Measurements from ENCODE around the gene CLUH.

CLUH gene, protein sequence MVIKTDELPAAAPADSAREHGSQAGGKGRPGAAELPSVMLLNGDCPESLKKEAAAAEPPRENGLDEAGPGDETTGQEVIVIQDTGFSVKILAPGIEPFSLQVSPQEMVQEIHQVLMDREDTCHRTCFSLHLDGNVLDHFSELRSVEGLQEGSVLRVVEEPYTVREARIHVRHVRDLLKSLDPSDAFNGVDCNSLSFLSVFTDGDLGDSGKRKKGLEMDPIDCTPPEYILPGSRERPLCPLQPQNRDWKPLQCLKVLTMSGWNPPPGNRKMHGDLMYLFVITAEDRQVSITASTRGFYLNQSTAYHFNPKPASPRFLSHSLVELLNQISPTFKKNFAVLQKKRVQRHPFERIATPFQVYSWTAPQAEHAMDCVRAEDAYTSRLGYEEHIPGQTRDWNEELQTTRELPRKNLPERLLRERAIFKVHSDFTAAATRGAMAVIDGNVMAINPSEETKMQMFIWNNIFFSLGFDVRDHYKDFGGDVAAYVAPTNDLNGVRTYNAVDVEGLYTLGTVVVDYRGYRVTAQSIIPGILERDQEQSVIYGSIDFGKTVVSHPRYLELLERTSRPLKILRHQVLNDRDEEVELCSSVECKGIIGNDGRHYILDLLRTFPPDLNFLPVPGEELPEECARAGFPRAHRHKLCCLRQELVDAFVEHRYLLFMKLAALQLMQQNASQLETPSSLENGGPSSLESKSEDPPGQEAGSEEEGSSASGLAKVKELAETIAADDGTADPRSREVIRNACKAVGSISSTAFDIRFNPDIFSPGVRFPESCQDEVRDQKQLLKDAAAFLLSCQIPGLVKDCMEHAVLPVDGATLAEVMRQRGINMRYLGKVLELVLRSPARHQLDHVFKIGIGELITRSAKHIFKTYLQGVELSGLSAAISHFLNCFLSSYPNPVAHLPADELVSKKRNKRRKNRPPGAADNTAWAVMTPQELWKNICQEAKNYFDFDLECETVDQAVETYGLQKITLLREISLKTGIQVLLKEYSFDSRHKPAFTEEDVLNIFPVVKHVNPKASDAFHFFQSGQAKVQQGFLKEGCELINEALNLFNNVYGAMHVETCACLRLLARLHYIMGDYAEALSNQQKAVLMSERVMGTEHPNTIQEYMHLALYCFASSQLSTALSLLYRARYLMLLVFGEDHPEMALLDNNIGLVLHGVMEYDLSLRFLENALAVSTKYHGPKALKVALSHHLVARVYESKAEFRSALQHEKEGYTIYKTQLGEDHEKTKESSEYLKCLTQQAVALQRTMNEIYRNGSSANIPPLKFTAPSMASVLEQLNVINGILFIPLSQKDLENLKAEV (N-terminal part only)

GRCh38 chr17:2711608-2712299, at the start of gene CLUH:
TSS of gene CLUH (minus strand) at chr17:2711764. CDS start at chr17:2711661, 103 bp downstream.
- DNase-seq (ENCODE audit: low spot score) = peak; percentile 92

DNA sequence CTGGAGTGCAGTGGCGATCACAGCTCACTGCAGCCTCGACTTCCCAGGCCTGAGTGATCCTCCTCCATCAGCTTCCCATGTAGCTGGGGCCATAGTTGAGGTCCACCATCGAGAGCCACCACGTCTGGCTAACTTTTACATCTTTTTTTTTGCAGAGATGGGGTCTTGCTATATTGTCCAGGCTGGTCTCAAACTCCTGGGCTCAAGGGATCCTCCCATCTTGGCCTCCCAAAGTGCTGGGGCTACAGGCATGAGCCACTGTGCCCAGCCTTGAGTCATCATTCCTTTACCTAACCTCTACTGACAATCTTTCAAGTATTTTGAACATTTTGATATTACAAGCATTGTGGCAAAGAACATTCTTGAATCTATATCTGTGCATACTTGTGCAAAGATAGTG, 47.3 kb upstream of the CLUH start:
- DNase-seq (ENCODE audit: low spot score) = no peak

DNA sequence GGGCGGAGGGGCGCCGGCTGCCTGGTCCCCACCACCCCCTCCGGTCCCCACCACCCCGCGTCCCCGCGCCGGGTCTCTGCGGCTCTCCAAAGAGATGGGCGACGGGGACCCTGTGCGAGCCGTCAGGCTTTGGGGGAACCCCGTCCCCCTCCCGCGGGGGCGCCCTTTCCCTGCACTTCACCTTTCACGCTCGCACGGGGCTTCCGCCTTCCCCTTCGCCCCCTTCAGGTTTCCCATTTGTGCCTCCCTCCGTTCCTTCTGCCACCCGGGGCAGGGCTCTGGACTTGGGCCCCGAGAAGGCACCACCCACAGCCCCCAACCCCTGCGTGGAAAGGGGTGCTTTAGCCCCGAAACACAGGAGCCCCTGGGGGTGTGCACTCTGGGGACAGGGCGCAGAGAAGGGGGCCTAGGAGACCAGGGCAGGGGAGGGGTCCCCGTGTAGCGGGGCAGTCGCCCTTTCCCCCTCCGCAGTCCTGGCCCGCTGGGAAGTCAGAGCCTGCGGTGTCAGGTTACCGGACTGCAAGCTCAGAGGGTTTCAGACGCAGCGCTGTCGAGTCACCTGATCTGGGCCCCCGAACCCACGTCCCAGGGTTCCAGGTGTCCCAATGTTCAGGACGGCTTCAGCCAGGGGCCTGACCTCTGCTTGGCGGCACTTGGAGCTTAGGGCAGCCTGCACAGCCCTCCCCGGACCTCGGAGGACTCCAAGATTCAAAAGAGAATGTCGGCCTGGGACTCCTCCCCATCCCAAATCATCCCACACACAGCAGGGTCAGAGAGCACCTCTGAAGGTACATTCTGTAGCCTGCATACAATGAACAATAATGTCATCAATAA, 44.5 kb upstream of the CLUH start:
- peak; percentile 84 for DNase-seq (ENCODE audit: low spot score)

GRCh38 chr17:2751491-2751890, 39.9 kb upstream of the CLUH start:
- DNase-seq (ENCODE audit: low spot score) = no peak

GRCh38 chr17:2750721-2751120, 39.2 kb upstream of the CLUH start:
- no peak for DNase-seq (ENCODE audit: low spot score)

- peak; percentile 95 for DNase-seq (ENCODE audit: low spot score)
Observed at GRCh38 chr17:2749784-2750181, 38.2 kb upstream of the CLUH start.

- no peak for DNase-seq (ENCODE audit: low spot score)
Observed at GRCh38 chr17:2749058-2749783, 37.7 kb upstream of the CLUH start, which contains the start of gene CCDC92B. TSS of gene CCDC92B (minus strand) at chr17:2749652. CDS start at chr17:2735145, 14,507 bp downstream.

- no peak for DNase-seq (ENCODE audit: low spot score)
Observed at GRCh38 chr17:2745317-2746037, 33.9 kb upstream of the CLUH start.

GRCh38 chr17:2737693-2738092, 26.1 kb upstream of the CLUH start:
- no peak for DNase-seq (ENCODE audit: low spot score)

DNA sequence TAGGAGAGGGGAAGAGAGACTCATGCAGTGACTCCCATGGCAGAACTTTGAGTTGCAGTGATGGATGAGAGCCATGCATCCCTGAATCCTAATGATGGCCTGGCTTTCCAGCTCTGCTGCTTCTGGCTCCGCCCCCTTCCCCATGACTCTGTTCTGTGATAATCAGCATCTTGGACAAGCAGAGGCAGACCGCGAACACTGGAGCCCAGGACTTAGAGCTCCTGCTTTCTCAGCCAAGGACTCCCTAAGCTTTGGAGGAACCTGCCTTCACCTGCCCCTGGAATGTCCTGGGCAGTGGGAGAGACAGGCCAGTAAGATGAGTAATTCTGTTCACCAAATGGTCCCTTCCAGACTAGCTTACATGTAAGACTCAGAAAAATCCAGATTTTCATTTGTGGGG, 25.4 kb upstream of the CLUH start:
- DNase-seq (ENCODE audit: low spot score) = no peak

DNA sequence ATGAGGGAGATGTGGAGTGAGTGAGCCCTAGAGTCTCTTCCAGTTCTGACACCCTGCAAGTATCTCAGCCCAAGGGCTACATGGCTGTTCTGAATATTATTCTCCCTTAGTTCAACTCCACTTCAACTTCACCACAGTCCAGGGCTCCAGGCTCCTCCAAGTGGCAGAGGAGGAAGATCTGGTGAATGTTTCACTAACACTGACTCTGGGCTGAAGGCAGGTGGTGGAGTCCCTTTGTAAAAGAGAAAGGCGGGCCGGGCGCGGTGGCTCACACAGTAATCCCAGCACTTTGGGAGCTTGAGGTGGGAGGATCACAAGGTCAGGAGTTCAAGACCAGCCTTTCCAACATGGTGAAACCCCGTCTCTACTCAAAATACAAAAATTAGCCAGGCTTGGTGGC, 24.3 kb upstream of the CLUH start:
- DNase-seq (ENCODE audit: low spot score) = no peak

DNA sequence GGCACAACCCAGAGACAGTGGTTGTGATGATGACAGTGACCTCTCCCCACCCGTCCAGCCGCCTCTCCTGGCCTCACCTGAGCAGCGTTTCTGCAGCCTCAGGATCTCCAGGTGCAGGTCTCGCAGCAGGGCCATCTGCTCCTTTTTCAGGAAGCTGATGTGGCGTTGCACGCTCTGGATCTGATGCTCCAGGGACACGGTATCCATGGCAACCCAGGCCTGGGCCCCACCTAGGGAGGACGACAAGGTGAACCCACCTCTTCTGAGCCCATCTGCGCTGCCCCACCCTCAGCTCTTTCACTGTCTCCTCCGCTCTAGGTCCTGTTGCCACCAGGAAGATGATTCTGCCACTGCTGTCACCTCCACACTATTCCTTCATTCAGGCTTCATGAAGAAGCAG, 23.4 kb upstream of the CLUH start:
- DNase-seq (ENCODE audit: low spot score) = no peak

DNA sequence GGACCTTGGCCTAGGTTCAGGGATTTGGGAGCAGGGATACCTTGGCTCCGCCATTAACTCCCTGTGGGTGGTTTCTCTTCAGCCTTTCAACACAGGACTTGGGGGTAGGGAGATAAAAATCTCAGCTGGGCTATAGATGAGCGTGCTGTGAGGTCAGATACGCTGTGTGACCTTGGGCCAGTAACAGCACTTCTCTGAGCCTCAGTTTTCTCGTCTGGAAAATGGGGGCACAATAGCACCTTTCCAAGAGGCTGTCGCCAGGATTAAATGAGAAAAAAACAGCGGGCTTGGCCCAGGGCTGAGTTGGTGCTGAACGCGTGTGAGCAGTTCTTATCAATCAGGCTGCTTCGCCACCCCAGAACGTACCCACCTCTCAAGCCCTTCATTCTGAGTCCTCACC, 20.2 kb upstream of the CLUH start:
- DNase-seq (ENCODE audit: low spot score) = no peak

GRCh38 chr17:2730764-2731353, 19.3 kb upstream of the CLUH start:
- no peak for DNase-seq (ENCODE audit: low spot score)

- DNase-seq (ENCODE audit: low spot score) = peak; percentile 86
Observed at GRCh38 chr17:2724784-2725164, 13.2 kb upstream of the CLUH start.

GRCh38 chr17:2723997-2724783, 12.6 kb upstream of the CLUH start:
- DNase-seq (ENCODE audit: low spot score) = peak; percentile 80

DNA sequence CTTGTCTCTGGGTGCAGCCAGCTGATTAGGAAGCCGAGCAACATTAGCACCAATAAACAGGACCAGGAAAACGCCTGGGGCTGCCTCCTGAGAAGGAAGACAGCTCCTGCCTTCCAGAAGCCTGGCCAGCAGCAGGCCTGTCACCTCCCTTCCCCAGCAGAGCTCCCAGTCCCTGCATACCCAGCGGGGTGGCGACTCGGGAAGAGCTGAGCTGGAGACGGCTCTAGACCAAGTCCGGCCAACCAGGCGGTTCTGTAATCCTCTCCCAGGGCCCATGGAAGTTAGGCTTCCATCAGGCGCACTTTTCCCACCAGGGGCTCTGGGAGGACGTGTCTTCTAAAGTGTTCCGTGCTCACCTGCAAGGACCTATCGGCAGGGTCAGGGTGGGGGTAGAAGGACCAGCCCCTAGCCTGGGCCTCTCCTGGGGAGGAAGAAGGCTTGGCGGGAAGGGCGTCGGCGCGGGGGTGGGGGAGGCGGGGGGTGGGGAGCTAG, 12.0 kb upstream of the CLUH start:
- peak; percentile 72 for DNase-seq (ENCODE audit: low spot score)

DNA sequence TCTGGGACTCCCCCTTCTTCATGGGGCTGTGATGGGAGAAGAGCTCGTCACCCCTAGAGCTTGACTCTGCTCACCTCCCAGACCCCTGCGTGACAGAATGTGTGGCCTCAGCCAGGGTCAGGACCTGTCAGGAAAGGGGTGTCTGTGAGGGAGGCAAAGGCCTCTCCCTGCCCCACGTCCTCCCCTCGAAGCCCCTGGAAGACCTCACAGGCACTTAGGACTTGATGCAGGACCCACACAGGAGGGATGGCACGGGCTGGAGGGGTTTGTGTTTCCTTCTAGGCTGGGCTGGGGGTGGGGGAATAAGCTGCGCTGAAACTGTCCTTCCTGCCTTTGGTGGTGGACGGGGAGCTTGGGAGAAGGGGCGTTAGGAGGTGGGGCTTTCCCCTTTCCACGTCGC, 11.0 kb upstream of the CLUH start:
- no peak for DNase-seq (ENCODE audit: low spot score)
